Inferior parietal cortex (tissue), 1 donor: Measurements from ENCODE around the gene JPH4.

ENCODE experiments used
- DNase-seq: peaks from one replicate; pipeline ENCODE4 v3.0.0-alpha.2; 2016; ENCODE audit errors: extremely low spot score

Gene JPH4

GRCh38 chr14:23579739-23580138, 1.1 kb upstream of the JPH4 start:
- no peak for DNase-seq

- no peak for DNase-seq
Observed at GRCh38 chr14:23579311-23579630, 681 bp upstream of the JPH4 start.

GRCh38 chr14:23577710-23578392, 739 bp downstream of the JPH4 start:
- no peak for DNase-seq

GRCh38 chr14:23577004-23577681, 1.4 kb downstream of the JPH4 start:
- DNase-seq = peak; percentile 9

- DNase-seq = peak; percentile 33
Observed at GRCh38 chr14:23573384-23574015, 5.1 kb downstream of the JPH4 start.

GRCh38 chr14:23572836-23573235, 5.8 kb downstream of the JPH4 start:
- DNase-seq = no peak

- peak; percentile 1 for DNase-seq
Observed at GRCh38 chr14:23572524-23572828, 6.1 kb downstream of the JPH4 start.

- peak; percentile 1 for DNase-seq
Observed at GRCh38 chr14:23571701-23572523, 6.7 kb downstream of the JPH4 start.

- no peak for DNase-seq
Observed at GRCh38 chr14:23570806-23571483, 7.6 kb downstream of the JPH4 start.

GRCh38 chr14:23569443-23570151, 9.0 kb downstream of the JPH4 start:
- peak; percentile 61 for DNase-seq

GRCh38 chr14:23568600-23569331, 9.8 kb downstream of the JPH4 start:
- no peak for DNase-seq

- DNase-seq = no peak
Observed at GRCh38 chr14:23568021-23568599, 10.5 kb downstream of the JPH4 start.

- DNase-seq = no peak
Observed at GRCh38 chr14:23567186-23568020, 11.2 kb downstream of the JPH4 start, which contains the start of gene AP1G2. Gene AP1G2, minus strand, starts transcription at chr14:23567791. Its CDS starts 477 bp downstream, at chr14:23567314.

- DNase-seq = no peak
Observed at GRCh38 chr14:23566778-23567185, 11.8 kb downstream of the JPH4 start.

- no peak for DNase-seq
Observed at GRCh38 chr14:23566112-23566777, 12.3 kb downstream of the JPH4 start.

- DNase-seq = no peak
Observed at GRCh38 chr14:23565626-23566025, 13.0 kb downstream of the JPH4 start.

- no peak for DNase-seq
Observed at GRCh38 chr14:23564876-23565275, 13.7 kb downstream of the JPH4 start.

- DNase-seq = no peak
Observed at GRCh38 chr14:23564181-23564812, 14.3 kb downstream of the JPH4 start.
